Coronary artery (tissue), 2 donors: ENCODE data around the gene TECPR1.
A peak's percentile ranks its signal among the peaks of the same experiment; 100 is the strongest.

Source experiments
- DNase-seq: peaks from one replicate; pipeline ENCODE4 v3.0.0-alpha.2; 2017; ENCODE audit warnings: low spot score
- H3K27ac ChIP-seq, 2 donors: fragments of 200-600 bp; sonication (generic); one replicate each; pipeline ENCODE4 v1.5.1; 2016 to 2019
- H3K4me3 ChIP-seq: fragments of 200-600 bp; sonication (generic); 2 replicates; pipeline ENCODE4 v1.5.1; 2016; ENCODE audit warnings: mild to moderate bottlenecking, moderate library complexity
- TF ChIP-seq, protein P1 (sequence below): fragments of 200-600 bp; sonication (generic); IDR thresholded peaks from one replicate; pipeline ENCODE4 v1.5.1; 2019; ENCODE audit warnings: antibody characterized with exemption

The TECPR1 gene

DNA sequence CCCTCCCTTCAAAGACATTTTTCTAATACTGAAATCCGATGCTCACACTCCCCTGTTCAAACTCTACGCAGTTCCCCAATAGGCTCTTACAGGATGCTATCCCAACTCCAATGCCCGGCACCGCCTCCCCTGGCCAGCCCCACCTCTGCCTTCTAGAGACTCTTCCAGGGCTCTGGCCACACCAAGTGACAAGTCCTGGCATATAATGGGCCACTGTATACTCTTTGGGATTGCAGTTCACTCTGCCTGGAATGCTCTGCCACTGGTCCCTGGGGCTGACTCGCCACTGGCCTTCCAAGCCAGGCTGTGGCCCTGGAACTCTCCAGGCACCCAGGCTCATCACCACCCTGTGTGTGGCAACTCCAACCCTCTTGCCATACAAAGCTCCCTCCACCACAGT, 26.4 kb upstream of the TECPR1 start:
- DNase-seq: peak; percentile 69
- TF ChIP-seq, protein P1, sequence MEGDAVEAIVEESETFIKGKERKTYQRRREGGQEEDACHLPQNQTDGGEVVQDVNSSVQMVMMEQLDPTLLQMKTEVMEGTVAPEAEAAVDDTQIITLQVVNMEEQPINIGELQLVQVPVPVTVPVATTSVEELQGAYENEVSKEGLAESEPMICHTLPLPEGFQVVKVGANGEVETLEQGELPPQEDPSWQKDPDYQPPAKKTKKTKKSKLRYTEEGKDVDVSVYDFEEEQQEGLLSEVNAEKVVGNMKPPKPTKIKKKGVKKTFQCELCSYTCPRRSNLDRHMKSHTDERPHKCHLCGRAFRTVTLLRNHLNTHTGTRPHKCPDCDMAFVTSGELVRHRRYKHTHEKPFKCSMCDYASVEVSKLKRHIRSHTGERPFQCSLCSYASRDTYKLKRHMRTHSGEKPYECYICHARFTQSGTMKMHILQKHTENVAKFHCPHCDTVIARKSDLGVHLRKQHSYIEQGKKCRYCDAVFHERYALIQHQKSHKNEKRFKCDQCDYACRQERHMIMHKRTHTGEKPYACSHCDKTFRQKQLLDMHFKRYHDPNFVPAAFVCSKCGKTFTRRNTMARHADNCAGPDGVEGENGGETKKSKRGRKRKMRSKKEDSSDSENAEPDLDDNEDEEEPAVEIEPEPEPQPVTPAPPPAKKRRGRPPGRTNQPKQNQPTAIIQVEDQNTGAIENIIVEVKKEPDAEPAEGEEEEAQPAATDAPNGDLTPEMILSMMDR: no peak
- Histone ChIP-seq H3K4me3 (no peak overlapping the region), H3K27ac (no peak overlapping the region)

DNA sequence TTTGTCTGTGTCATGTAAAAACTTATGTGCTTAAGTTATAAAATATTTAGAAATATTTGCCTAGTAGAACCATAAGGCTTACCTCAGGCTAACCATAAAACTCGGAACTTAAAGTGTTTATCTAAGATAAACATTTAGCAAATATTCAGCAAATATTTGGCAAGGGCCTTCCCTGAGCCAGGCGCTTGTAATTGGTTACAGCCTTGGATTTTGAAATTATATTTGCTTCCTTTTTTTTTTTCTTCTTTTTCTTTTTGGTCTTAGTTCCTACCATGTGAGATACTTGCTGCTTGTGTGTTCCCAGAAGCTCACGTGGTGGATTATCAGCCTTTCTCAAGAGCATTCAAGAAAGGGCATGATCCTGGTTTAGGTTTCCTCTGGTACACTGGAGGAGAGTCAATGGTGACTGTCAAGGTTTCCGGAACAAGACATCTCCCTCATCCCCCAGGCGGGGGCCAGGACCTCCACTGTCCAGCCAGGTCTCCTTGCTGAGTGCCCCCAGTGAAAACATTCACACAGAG, 24.3 kb upstream of the TECPR1 start:
- peak; percentile 64 for DNase-seq
- Histone ChIP-seq H3K4me3 (no peak overlapping the region), H3K27ac (peak overlapping the region in 1 of 2 donors; percentile 35)
- TF ChIP-seq, protein P1: no peak

DNA sequence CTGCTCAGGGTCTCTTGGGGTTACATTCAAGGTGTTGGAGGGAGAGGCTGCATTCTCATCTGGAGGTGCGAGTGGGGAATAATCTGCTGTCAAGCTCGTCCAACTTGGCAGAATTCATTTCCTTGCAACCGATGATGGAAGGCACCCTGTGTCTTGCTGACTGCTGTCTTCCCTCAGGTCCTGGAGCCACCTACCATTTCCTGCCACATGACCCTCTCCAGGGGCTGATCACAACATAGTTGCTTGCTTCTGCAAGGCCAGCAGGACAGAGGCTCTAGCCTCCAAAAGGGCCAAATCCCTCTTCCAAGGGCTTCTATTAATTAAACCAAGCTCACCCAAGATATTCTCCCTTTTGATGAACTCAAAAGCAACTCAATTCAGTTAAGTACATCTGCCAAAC, 15.3 kb upstream of the TECPR1 start:
- TF ChIP-seq, protein P1: no peak
- no peak for DNase-seq
- H3K4me3 ChIP-seq: no peak overlapping the region
- no peak overlapping the region for H3K27ac ChIP-seq

DNA sequence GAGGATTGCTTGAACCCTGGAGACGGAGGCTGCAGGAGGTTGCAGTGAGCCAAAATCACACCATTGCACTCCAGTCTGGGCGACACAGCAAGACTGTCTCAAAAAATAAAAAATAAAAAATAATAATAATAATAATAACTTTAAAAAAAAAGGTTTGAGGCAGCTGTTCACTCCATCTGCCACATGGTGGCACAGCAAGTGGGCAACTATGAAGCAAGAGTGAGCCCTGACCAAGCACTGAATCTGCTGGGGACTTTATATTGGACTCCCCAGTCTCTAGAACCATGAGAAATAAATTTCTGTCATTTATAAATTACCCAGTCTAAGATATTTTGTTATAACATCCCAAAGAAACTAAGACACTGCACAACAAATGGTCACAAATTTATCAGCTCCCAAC, 14.8 kb upstream of the TECPR1 start:
- TF ChIP-seq, protein P1: no peak
- Histone ChIP-seq H3K27ac (no peak overlapping the region), H3K4me3 (no peak overlapping the region)
- no peak for DNase-seq

DNA sequence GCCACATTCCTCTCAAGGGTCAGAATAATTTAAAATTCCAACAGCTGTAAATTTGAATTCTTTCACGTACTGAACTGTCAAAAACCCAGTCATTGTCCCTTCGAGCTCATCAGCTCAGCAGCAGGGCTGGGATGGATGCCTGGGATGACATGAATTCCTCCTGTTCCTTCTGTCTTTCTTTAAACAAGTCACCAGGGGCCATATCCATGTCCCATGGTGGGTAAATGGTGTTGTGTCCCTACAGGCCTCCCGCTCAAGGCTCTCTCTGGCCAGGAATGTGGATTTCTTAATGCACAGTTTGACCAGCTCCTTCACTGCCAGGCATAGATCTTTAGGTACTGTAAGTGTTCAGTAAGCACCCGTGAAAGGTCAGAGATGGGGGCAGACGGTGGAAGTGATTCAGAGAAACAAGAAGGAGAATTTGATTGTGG, 13.8 kb upstream of the TECPR1 start:
- no peak for DNase-seq
- Histone ChIP-seq H3K27ac (no peak overlapping the region), H3K4me3 (no peak overlapping the region)
- TF ChIP-seq, protein P1: no peak

DNA sequence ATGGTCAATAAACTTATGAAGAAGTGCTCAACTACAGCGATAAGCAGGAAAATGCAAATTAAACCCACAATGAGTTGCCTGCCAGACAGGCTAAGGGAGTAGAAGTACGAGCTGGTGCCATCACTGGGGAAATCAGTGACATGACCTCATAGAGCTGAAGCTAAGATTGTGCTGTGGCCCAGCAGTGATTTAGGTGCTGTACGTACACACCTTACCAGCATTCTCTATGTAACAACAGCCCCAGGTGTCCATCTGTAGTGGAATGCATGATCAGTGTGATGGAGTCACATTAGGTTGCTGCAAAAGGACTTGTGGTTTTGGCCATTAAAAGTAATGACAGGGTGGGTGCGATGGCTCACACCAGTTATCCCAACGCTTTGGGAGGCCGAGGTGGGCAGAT, 5.7 kb upstream of the TECPR1 start:
- no peak overlapping the region for H3K4me3 ChIP-seq
- H3K27ac ChIP-seq: no peak overlapping the region
- TF ChIP-seq, protein P1: no peak
- DNase-seq: no peak

DNA sequence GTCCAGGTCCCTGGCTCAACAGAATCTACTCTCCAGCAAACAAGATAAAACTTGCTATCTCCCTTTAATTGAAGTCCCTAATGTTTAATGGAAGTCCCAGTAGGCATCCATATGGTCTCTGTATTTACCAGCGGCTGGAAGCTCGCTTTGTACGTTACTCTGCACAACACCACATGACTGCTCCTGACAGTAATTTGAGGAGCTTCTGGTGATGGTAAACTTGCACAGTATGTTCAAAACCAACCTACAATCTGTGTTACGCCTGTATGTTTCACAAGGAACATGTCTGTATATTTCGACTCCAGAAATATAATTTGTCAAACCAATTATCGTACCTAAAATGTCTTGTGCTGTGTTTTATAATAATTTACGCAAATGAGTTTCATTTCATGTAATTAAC, 4.4 kb upstream of the TECPR1 start:
- DNase-seq: no peak
- Histone ChIP-seq H3K4me3 (no peak overlapping the region), H3K27ac (no peak overlapping the region)
- TF ChIP-seq, protein P1: no peak
